GM21786 (cell line): ENCODE data around the gene PAIP2.
"Not testable (repeated sequence)": the region's sequence is repeated elsewhere in the genome, so short reads cannot be mapped to it uniquely, and the experiment has no call there.

Experiments
- ATAC-seq: cut with Tn5 transposase; IDR thresholded peaks from one replicate; pipeline ENCODE4 v1.9.1; 2021; ENCODE audit not compliant: unreplicated experiment

Gene PAIP2

DNA sequence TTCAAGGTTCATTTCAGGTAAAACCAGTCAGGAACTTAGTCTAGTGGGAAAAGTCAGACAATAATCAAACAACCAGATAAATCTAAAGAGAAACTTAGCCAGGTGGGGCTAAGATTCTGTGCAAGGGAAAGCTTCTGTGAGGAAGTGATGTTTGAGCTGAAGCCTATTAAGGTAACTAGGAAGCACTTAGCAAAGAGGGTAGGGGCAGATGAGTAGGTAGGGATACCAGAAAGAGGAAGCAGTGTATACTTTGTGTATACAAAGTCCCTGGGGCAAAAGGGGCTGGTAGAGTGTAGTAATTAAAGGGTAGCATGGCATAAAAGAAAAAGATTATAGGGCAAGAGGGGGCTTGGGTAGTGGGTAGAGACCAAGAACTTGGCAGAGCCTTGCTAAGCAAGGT is 65.9 kb downstream of the PAIP2 start:
- no peak for ATAC-seq

DNA sequence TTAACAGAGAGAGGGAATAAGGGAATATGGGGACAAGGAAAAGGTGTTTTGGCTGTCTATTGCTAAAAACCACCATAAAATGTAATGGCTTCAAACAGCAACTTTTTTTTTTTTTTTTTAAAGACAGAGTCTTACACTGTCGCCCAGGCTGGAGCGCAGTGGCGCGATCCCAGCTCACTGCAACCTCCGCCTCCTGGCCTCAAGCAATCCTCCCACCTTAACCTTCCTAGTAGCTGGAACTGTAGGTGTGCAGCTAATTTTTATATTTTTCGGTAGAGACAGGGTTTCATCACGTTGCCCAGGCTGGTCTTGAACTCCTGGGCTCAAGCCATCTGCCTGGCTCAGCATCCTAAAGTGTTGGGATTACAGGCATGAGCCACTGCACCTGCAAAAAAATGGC is 66.5 kb downstream of the PAIP2 start:
- no peak for ATAC-seq

DNA sequence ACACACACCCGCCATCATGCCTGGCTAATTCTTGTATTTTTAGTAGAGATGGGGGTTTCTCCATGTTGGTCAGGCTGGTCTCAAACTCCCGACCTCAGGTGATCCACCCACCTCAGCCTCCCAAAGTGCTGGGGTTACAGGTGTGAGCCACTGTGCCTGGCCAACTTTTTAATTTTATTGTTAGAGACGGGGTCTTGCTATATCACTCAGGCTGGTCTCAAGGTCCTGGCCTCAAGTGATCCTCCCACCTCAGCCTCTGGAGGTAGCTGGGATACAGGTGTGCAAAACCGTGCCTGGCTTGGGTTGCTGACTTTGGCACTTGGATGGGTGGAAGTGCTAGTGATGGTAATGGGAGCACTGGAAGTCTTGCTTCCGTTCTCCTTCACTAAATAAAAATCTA is 67.5 kb downstream of the PAIP2 start:
- ATAC-seq, result not testable (repeated sequence)

DNA sequence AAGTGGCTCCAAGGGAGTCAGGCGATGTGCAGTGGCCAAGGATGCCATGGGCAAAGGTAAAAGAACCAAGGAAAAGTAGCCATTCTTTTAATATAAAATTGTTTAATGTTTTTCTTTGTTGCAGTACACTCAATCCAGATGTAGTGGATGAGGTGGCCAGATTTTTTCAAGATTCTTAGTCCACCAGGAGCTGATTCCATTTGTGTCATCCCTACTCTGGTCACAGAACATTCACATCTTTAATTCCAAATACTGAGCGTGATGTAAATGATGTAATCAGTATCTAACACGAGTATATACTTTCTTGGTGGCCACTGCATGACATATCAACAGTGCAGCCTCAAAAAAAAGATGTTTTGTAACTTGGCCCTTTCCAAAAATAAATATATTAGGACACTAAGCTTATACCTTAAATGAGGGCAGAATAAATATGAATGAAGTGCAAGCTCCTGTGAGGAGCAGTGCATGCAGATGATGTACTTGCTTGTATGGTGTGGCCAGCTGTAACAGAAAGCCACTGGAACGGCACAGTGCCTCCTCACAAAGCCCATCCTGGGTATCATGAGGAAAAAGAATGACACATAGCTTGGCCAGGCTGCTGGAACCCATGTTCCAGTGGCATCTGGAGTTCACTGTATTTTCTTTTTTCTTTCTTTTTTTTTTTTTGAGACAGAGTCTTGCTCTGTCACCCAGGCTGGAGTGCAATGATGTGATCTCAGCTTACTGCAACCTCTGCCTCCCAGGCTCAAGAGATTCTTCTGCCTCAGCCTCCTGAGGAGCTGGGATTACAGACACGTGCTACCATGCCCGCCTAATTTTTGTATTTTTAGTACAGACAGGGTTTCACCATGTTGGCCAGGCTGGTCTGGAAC is 68.7 kb downstream of the PAIP2 start:
- no peak for ATAC-seq

DNA sequence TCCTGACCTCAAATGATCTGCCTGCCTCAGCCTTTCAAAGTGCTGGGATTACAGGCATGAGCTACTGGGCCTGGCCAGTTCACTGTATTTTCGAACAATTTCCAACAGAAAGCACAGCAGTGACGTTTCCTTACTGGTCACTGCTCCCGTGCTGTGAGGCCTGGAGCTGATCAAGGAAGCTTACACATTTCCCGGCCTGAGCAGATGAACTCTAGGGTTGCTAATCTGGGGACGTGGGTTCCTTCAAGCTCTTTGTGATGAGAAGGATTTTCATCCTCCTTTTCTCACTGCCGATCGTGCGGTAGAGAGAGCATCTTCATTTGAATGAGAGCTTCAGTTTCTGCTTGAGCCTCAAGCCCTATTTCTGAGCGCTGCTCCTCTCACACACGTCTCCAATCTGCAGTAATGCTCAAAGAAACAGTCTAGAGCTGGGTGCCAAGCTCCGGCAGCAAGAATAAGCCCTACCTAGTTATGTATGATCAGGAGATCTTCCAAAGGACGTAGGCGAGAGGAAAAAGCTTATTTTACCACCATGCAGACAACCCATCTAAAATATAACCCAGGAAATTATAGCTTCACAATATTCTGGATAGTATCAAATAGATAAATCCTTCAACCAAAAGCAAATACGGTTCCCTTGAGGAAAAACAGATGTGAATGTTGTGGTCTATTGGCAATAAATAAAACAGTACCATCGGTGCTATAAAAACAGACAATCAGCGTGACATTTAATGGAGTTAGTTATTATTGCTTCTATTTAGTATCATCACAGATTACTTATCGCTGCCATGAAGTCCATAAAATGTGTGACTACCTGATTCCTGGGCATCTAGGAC is 69.6 kb downstream of the PAIP2 start:
- no peak for ATAC-seq

DNA sequence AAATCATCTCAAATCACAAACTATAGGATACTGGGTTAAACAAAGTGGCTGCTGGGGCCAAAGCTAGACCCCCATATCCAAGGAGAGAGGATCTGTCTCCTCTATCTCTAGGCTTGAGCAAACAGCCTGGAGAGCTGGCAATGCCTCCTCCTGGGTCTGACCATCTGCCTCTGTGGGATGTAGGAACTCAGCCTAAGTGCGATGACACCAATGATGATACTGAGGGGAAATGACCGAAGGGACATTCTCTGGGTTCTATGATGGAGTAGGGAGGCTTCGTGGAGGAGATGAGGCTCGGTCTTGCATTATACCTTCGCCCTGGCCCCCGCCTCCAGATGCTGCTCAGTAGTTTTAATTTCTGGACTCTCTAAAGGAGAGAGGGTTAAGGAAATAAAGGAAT is 71.5 kb downstream of the PAIP2 start:
- ATAC-seq, result no peak

DNA sequence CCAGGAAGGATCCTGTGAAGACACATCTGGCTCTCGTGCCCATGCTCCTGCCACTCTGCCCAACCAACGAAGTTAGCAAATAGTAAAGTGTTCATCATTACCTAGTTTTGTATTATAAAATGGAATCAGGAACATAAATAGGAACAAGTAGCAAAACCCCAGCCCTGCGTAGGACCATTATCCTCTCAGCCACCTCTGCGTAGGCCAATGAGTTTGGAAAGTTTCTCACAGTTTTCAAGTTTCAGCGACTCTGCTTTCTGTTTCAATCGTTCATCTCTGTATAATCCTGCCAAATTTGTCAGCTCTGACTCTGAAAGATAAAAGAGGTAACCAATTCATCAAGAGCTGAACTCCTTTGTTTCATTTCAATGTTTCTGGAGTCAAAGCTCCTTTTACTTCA is 72.3 kb downstream of the PAIP2 start:
- ATAC-seq, result no peak

DNA sequence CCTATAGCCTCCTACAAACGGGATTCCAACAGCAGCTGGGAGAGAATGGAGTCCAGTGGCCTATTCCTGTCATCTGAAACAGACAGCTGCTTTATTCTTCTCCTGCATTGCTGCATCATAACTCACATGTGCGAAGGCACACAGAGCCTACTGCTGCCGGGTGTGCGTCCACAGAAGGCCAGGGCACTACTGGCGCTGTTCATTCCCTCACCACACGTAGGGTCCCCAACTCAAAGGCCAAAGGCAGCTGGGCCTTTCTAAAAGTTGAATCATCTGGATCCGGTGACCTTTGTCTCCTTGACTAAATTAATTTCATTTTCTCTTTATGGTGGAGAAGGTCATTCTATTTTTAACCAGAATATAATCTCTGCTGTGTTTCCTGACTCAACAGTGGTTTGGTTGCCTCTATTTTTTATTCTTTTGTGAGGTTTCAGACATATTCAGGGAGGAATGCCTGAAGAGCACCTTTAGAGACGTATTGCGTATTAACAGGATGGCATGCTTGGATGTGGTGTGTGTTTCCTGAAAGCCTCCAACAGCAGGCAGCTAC is 73.0 kb downstream of the PAIP2 start:
- ATAC-seq, result no peak

DNA sequence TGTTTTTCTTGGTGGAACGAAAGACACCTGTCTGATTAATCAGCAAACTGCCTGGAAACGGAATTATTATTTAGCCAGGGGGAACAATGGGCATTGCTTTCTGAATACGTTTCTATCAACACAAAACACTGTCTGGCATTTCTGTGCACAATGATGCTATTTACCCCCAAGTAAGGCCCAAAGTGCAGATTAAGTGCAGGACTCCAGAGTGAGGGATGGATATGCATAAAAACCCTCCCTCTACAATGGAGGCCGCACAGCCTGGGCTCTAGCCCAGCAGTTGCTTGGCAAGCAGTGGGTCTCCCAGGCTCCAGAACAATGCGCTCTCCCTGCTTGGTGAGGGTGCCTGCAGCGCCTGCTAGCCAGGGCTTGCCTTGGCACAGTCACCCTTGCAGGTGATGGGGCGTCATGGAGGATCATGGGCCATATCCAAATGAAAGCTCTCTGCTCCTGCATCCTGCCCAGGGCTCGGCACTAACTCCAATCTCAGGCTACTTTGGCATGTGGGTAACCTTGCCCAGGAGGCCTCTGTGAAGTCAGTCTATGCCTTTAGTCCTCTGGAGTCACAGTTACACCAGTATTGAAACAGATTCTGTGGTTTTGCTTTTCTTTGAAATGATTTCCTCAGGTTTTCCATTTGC is 73.7 kb downstream of the PAIP2 start:
- no peak for ATAC-seq

DNA sequence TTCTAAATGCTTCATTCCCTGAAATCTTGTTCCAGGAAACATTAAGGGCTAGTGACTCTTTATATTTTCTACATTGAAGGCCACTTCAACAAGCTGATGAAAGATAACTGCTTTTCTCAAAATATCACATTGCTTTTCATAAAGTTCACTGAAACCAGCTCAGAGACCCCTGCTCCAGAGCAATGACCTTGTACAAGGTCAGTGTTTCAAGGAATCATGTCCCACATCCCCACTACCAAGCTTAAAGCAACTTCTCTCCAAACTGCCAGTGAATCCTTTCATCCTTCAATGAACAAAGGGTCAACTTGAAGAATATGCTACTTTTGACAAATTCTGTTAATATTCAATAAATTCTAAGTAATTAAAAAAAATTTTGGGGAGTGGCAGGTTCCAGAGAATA is 74.2 kb downstream of the PAIP2 start:
- ATAC-seq, result no peak

DNA sequence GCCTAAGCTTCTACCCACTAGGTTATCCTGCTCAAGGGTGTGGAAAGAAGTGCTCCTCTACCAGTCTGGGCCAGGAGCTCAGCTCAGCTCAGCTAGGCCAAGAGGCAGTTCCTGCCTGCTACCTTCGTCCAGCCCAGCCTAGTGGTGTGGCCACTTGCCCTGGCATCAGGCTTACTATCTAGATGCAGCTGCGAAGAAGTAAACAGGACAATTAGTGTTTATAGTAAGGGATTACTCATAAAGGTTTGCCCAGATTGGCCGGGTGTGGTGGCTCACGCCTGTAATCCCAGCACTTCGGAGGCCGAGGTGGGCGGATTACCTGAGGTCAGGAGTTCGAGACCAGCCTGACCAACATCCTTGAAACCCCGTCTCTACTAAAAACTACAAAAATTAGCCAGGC is 75.0 kb downstream of the PAIP2 start:
- no peak for ATAC-seq

DNA sequence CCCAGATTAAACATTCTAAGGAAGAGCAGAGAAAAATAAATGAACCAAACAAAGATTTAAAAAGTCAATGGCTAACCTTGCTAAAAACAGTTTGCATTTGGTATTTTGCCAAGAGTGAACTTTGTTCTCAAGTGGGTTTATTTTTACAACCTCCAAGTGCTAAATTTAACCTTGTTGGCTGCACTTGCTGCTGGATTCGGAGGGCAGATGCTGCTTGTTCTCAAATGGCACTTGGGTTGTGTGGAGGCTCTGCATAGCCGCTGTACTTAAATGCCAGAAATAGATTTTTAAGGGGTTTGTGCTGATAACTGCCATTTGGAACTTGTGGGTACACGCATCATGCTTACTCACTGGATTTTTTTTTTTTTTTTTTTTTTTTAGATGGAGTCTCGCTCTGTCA is 75.6 kb downstream of the PAIP2 start:
- no peak for ATAC-seq

DNA sequence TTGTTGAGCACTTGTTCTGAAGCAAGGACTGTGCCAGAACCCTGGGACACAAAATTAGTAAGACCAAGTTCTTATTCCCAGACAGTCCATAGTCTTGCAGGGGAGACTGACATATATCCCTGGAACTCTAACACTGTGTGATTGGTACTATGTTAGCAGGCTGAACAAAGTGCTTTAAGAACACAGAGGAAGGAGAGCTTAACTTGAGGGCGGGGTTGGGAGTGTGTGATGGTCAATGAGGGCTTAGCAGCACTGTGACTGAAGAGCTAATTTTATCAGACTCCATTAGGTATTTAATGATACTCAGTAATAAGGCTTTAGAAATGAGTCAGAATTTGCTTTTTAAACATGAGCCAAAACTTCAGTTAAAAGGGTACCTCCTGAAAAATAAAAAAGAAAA is 77.1 kb downstream of the PAIP2 start:
- no peak for ATAC-seq
